Measurements from ENCODE around the gene SFMBT2.

The SFMBT2 gene

GRCh38 chr10:7364474-7364873 lies 46.4 kb downstream of the SFMBT2 start:
- DNase-seq (ENCODE audit: low read depth), result no peak

- no peak for DNase-seq (ENCODE audit: low read depth)
Measured at GRCh38 chr10:7363700-7364099, 47.1 kb downstream of the SFMBT2 start.

GRCh38 chr10:7362471-7362870 lies 48.4 kb downstream of the SFMBT2 start:
- peak; percentile 22 for DNase-seq (ENCODE audit: low read depth)

- no peak for DNase-seq (ENCODE audit: low read depth)
Measured at GRCh38 chr10:7361316-7361715, 49.5 kb downstream of the SFMBT2 start.

GRCh38 chr10:7359954-7360353 lies 50.9 kb downstream of the SFMBT2 start:
- DNase-seq (ENCODE audit: low read depth), result no peak

- no peak for DNase-seq (ENCODE audit: low read depth)
Measured at GRCh38 chr10:7359356-7359755, 51.5 kb downstream of the SFMBT2 start.

- no peak for DNase-seq (ENCODE audit: low read depth)
Measured at GRCh38 chr10:7357193-7357592, 53.6 kb downstream of the SFMBT2 start.

GRCh38 chr10:7354330-7355047 lies 56.3 kb downstream of the SFMBT2 start:
- DNase-seq (ENCODE audit: low read depth), result peak; percentile 53

- DNase-seq (ENCODE audit: low read depth), result no peak
Measured at GRCh38 chr10:7351894-7352293, 58.9 kb downstream of the SFMBT2 start.

- DNase-seq (ENCODE audit: low read depth), result no peak
Measured at GRCh38 chr10:7350541-7351195, 60.2 kb downstream of the SFMBT2 start.

- no peak for DNase-seq (ENCODE audit: low read depth)
Measured at GRCh38 chr10:7345717-7346116, 65.1 kb downstream of the SFMBT2 start.

- no peak for DNase-seq (ENCODE audit: low read depth)
Measured at GRCh38 chr10:7343040-7343439, 67.8 kb downstream of the SFMBT2 start.

- DNase-seq (ENCODE audit: low read depth), result no peak
Measured at GRCh38 chr10:7340179-7340874, 70.5 kb downstream of the SFMBT2 start.

GRCh38 chr10:7339510-7339909 lies 71.3 kb downstream of the SFMBT2 start:
- DNase-seq (ENCODE audit: low read depth), result no peak

- DNase-seq (ENCODE audit: low read depth), result no peak
Measured at GRCh38 chr10:7338469-7338868, 72.4 kb downstream of the SFMBT2 start.

- DNase-seq (ENCODE audit: low read depth), result no peak
Measured at GRCh38 chr10:7337431-7338171, 73.2 kb downstream of the SFMBT2 start.

- DNase-seq (ENCODE audit: low read depth), result no peak
Measured at GRCh38 chr10:7335977-7336376, 74.9 kb downstream of the SFMBT2 start.

GRCh38 chr10:7334642-7334964 lies 76.2 kb downstream of the SFMBT2 start:
- no peak for DNase-seq (ENCODE audit: low read depth)

GRCh38 chr10:7333961-7334641 lies 76.7 kb downstream of the SFMBT2 start:
- no peak for DNase-seq (ENCODE audit: low read depth)

- no peak for DNase-seq (ENCODE audit: low read depth)
Measured at GRCh38 chr10:7329219-7329618, 81.6 kb downstream of the SFMBT2 start.

- DNase-seq (ENCODE audit: low read depth), result no peak
Measured at GRCh38 chr10:7327885-7328284, 82.9 kb downstream of the SFMBT2 start.

- DNase-seq (ENCODE audit: low read depth), result no peak
Measured at GRCh38 chr10:7322623-7323022, 88.2 kb downstream of the SFMBT2 start.

All from HS-5 (cell line).